ENCODE data around the gene SLC35F5.

Gene SLC35F5

DNA sequence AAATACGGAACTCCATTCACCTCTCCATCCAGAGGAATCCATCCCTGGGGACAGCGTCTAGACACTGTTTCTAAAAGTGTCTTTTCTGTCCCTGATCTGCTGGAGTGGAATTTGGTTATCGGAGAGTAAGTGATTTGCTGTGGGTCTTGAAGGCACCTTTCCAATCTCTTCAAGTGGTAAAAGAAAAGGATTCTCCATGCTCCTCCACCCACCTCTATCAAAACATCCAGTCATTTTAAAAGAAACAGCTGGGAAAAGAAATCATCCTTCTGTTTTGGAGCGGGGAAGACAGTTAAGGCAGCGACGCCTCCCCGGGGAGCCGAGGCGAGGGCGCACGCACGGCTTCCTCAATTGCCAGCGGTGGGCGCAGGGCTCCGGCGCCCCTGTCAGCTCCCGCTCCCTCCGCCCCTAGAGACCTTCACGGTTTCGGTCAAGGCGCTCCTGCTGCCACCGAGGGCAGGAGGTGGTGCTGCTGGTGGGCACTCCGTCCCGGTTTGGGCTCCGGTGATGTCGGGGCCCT lies 547 bp downstream of the SLC35F5 start:
- TF ChIP-seq, protein P1, sequence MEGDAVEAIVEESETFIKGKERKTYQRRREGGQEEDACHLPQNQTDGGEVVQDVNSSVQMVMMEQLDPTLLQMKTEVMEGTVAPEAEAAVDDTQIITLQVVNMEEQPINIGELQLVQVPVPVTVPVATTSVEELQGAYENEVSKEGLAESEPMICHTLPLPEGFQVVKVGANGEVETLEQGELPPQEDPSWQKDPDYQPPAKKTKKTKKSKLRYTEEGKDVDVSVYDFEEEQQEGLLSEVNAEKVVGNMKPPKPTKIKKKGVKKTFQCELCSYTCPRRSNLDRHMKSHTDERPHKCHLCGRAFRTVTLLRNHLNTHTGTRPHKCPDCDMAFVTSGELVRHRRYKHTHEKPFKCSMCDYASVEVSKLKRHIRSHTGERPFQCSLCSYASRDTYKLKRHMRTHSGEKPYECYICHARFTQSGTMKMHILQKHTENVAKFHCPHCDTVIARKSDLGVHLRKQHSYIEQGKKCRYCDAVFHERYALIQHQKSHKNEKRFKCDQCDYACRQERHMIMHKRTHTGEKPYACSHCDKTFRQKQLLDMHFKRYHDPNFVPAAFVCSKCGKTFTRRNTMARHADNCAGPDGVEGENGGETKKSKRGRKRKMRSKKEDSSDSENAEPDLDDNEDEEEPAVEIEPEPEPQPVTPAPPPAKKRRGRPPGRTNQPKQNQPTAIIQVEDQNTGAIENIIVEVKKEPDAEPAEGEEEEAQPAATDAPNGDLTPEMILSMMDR (IDR thresholded peaks at IDR 0.05; ENCODE audit: low read depth, low read length) = no peak
- TF ChIP-seq EZH2phosphoT487 (IDR thresholded peaks at IDR 0.05; ENCODE audit: low read depth) = no peak
- Histone ChIP-seq H4K20me1 (ENCODE audit: insufficient read depth, low read length) (no peaks in the 10 kb centered on the region), H3K9ac (ENCODE audit: low read length) (peak overlapping the region; percentile 92), H3K79me2 (ENCODE audit: low read length) (peaks cover 22% of the 10 kb centered on the region), H2AFZ (ENCODE audit: low read depth, low read length) (peak overlapping the region; percentile 66; the same call in 1 of the 2 replicates), H3K4me1 (ENCODE audit: low read length) (peaks cover 29% of the 10 kb centered on the region), H3K9me3 (ENCODE audit: insufficient read depth, low read length) (no peaks in the 10 kb centered on the region), H3K36me3 (replicated peaks; ENCODE audit: low read depth, low read length) (peaks cover 11% of the 10 kb centered on the region), H3K4me2 (ENCODE audit: low read length) (peak overlapping the region; percentile 82), H3K27me3 (ENCODE audit: low read depth, low read length) (no peaks in the 10 kb centered on the region), H3K27ac (ENCODE audit: low read length) (peak overlapping the region; percentile 95), H3K4me3 (ENCODE audit: low read length) (peak overlapping the region; percentile 97)

DNA sequence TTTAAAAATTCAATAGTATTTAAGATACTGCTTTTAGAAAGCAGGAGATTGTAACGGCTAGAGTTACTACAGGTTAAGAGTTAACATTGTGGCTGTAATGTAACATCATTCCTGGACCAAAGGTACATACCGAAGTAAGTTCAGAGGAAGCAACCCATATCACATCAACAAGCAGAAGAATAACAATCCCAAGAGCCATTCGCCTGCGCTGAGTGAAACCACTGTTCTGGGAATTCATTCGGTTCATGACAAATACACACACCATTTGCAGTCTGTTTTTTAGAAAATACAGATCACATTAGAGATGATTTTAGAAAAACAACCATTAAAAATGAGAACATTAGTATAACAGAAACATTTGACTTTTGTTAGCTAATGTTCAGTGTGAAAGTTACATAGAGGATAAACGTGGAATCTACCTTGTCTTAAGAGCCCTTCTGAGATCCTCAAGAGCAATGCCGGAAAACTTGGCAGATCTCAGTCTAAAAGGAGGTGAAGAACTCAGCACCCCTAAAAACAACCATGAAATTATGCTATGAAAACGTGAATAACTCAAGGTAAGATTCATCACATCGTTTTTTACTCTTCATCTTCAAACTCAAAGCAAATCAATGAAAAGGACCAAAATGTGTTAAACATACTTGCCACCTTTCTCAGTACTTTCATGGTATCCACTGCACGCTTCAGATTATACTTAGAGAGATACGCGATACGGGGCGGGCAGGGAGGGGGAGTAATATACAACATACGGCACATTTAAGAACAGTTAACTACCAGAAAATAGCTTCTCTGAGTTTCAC lies 1.2 kb downstream of the SLC35F5 start:
- TF ChIP-seq EZH2phosphoT487 (IDR thresholded peaks at IDR 0.05; ENCODE audit: low read depth) = no peak
- TF ChIP-seq, protein P1 (IDR thresholded peaks at IDR 0.05; ENCODE audit: low read depth, low read length) = no peak
- Histone ChIP-seq H3K27ac (ENCODE audit: low read length) (no peak overlapping the region; the same call in 1 of the 2 replicates), H4K20me1 (ENCODE audit: insufficient read depth, low read length) (0 out of 2 replicates have a peak, but pooled peaks cover 3% of the 10 kb centered on the region), H3K36me3 (replicated peaks; ENCODE audit: low read depth, low read length) (peaks cover 16% of the 10 kb centered on the region), H3K4me2 (ENCODE audit: low read length) (peak overlapping the region; percentile 82), H2AFZ (ENCODE audit: low read depth, low read length) (no peak overlapping the region), H3K4me1 (ENCODE audit: low read length) (peaks cover 29% of the 10 kb centered on the region), H3K9me3 (ENCODE audit: insufficient read depth, low read length) (no peaks in the 10 kb centered on the region), H3K4me3 (ENCODE audit: low read length) (peak overlapping the region; percentile 97), H3K79me2 (ENCODE audit: low read length) (peaks cover 22% of the 10 kb centered on the region), H3K9ac (ENCODE audit: low read length) (peak overlapping the region; percentile 92), H3K27me3 (ENCODE audit: low read depth, low read length) (no peaks in the 10 kb centered on the region)

DNA sequence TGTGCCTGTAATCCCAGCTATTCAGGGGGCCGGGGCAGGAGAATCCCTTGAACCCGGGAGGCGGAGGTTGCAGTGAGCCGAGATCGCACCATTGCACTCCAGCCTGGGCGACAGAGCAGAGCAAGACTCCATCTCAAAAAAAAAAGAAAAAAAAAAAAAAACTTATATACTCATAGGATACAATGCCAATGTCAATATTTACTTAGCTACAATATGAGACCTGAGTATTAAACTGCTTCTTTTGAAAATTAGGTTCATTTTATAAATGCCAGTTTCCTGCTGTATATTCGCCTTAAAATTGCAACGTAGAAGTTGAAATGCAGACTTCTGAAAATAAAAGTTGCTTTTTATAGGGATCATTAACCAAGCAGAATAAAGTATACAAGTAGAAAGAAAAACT lies 2.3 kb downstream of the SLC35F5 start:
- Histone ChIP-seq H3K4me3 (ENCODE audit: low read length) (no peak overlapping the region), H3K27ac (ENCODE audit: low read length) (no peak overlapping the region), H3K9me3 (ENCODE audit: insufficient read depth, low read length) (no peaks in the 10 kb centered on the region), H2AFZ (ENCODE audit: low read depth, low read length) (no peak overlapping the region), H4K20me1 (ENCODE audit: insufficient read depth, low read length) (0 out of 2 replicates have a peak, but pooled peaks cover 3% of the 10 kb centered on the region), H3K27me3 (ENCODE audit: low read depth, low read length) (no peaks in the 10 kb centered on the region), H3K9ac (ENCODE audit: low read length) (no peak overlapping the region), H3K36me3 (replicated peaks; ENCODE audit: low read depth, low read length) (peaks cover 19% of the 10 kb centered on the region), H3K4me1 (ENCODE audit: low read length) (peaks cover 25% of the 10 kb centered on the region), H3K4me2 (ENCODE audit: low read length) (no peak overlapping the region), H3K79me2 (ENCODE audit: low read length) (peaks cover 22% of the 10 kb centered on the region)
- TF ChIP-seq, protein P1 (IDR thresholded peaks at IDR 0.05; ENCODE audit: low read depth, low read length) = no peak
- no peak for TF ChIP-seq EZH2phosphoT487 (IDR thresholded peaks at IDR 0.05; ENCODE audit: low read depth)

DNA sequence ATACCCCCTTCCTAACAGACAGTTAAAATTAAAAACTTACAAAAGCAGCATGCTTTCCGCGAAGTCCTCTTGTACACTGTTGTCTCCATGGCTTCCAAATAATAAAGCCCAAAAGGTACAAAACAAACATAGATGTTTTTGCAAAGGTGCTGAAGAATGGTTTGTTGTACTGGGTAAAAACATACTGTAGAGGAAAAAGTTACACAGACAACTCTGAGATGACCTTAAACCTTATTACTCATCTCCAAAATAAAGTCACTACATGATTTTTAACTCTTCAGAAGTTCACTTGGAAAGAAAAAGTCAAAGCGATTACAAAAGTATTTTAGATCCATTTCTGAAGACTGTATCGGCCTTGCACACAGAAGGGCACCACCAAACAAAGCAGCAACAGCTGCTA lies 6.1 kb downstream of the SLC35F5 start:
- peaks cover 10% of the 10 kb centered on the region; the same call in 1 of the 2 replicates for H3K4me1 ChIP-seq (ENCODE audit: low read length)
- peaks cover 12% of the 10 kb centered on the region for H3K79me2 ChIP-seq (ENCODE audit: low read length)
- H3K36me3 ChIP-seq (replicated peaks; ENCODE audit: low read depth, low read length) = peaks cover 26% of the 10 kb centered on the region
- no peak overlapping the region for H3K4me3 ChIP-seq (ENCODE audit: low read length)
- no peak overlapping the region for H3K9ac ChIP-seq (ENCODE audit: low read length)
- H3K27me3 ChIP-seq (ENCODE audit: low read depth, low read length) = no peaks in the 10 kb centered on the region
- TF ChIP-seq, protein P1 (IDR thresholded peaks at IDR 0.05; ENCODE audit: low read depth, low read length) = no peak
- TF ChIP-seq EZH2phosphoT487 (IDR thresholded peaks at IDR 0.05; ENCODE audit: low read depth) = no peak
- 0 out of 2 replicates have a peak, but pooled peaks cover 3% of the 10 kb centered on the region for H4K20me1 ChIP-seq (ENCODE audit: insufficient read depth, low read length)
- no peaks in the 10 kb centered on the region for H3K9me3 ChIP-seq (ENCODE audit: insufficient read depth, low read length)
- no peak overlapping the region for H3K4me2 ChIP-seq (ENCODE audit: low read length)
- no peak overlapping the region for H3K27ac ChIP-seq (ENCODE audit: low read length)
- no peak overlapping the region for H2AFZ ChIP-seq (ENCODE audit: low read depth, low read length)
